Activated CD4-positive, alpha-beta memory T cell treated with anti-CD3 and anti-CD28 coated beads, Interleukin-2, amount 10 ng/mL, durations not matched to agents 7 days and 5 days (primary cell): ENCODE data around the gene SLC66A2. TPM values are rescaled to one million over a fixed set of nuclear protein-coding genes. Genes with fewer than 3 reads are reported as not detected.
A peak's percentile ranks its signal among the peaks of the same experiment; 100 is the strongest.
"Not testable (repeated sequence)": the region's sequence is repeated elsewhere in the genome, so short reads cannot be mapped to it uniquely, and the experiment has no call there.

Experiments used
- CTCF ChIA-PET: fragments of 350-600 bp; sonication (Branson Sonifier 250); formaldehyde crosslinking; loops from one replicate; lab custom pipeline; 2021; ENCODE audit warnings: antibody characterized with exemption, inconsistent platforms; lab: Charles Lee
- POLR2A ChIA-PET: fragments of 350-600 bp; sonication (Branson Sonifier 250); formaldehyde crosslinking; loops from one replicate; lab custom pipeline; 2021; ENCODE audit warnings: antibody characterized with exemption; lab: Charles Lee
- DNase-seq: peaks from one replicate; pipeline ENCODE4 v3.0.0-alpha.2; 2020
- H3K27ac Mint-ChIP-seq: one replicate; pipeline ENCODE4 v1.8.0; 2021; ENCODE audit warnings: mild to moderate bottlenecking, mixed read lengths
- H3K27me3 Mint-ChIP-seq: one replicate; pipeline ENCODE4 v1.8.0; 2021; ENCODE audit warnings: mixed read lengths
- H3K36me3 Mint-ChIP-seq: one replicate; pipeline ENCODE4 v1.8.0; 2021; ENCODE audit warnings: low read depth, mixed read lengths
- H3K4me1 Mint-ChIP-seq: one replicate; pipeline ENCODE4 v1.8.0; 2021; ENCODE audit warnings: mixed read lengths
- H3K4me3 Mint-ChIP-seq: one replicate; pipeline ENCODE4 v1.8.0; 2021; ENCODE audit warnings: mild to moderate bottlenecking, mixed read lengths
- H3K9me3 Mint-ChIP-seq: one replicate; pipeline ENCODE4 v1.8.0; 2021; ENCODE audit warnings: mixed read lengths
- total RNA-seq, 2 experiments: library from RNA; stranded (reverse); gene quantifications; one replicate each; pipeline ENCODE4 v1.2.3, GENCODE V29; 2021

SLC66A2 gene
- total RNA-seq, 2 experiments from 2014 or later: 28.6 to 32.0 TPM

DNA sequence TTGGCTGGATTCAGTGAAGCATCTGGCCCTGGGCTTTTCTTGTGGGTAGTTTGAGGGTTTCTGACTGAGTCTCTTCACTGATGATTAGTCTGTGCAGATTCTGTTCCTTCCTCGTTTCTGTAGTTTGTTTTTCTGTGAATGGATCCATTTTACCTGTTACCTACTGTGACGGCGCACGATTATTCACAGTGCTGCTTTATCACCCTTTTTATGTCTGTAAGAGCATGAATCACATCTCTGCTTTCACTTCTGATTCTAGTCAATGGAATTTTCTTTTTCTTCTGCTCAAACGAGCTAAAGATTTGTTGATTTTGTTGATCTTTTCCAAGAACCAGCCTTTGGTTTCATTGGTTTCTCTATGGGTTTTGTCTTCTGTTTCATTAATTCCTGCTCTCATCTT, 60.8 kb downstream of the SLC66A2 start:
- ChIA-PET POLR2A (no interaction called here), CTCF (interaction anchor here (0.7 kb wide), 1 partner anchor 16 kb away, joined by 3 read pairs; no protein-coding TSS in a partner anchor)
- Mint-ChIP-seq H3K27ac (peak overlapping the region; percentile 15), H3K27me3 (no peaks in the 10 kb centered on the region), H3K4me1 (peaks cover 9% of the 10 kb centered on the region), H3K4me3 (no peak overlapping the region), H3K9me3 (peaks cover 57% of the 10 kb centered on the region), H3K36me3 (peaks cover 10% of the 10 kb centered on the region)
- no peak for DNase-seq

GRCh38 chr18:79889569-79889968, 61.9 kb downstream of the SLC66A2 start:
- peaks cover 5% of the 10 kb centered on the region for H3K36me3 Mint-ChIP-seq
- H3K4me3 Mint-ChIP-seq: no peak overlapping the region
- peaks cover 9% of the 10 kb centered on the region for H3K4me1 Mint-ChIP-seq
- CTCF ChIA-PET: no interaction called here
- peaks cover 46% of the 10 kb centered on the region for H3K9me3 Mint-ChIP-seq
- no peaks in the 10 kb centered on the region for H3K27me3 Mint-ChIP-seq
- POLR2A ChIA-PET: no interaction called here
- DNase-seq: no peak
- no peak overlapping the region for H3K27ac Mint-ChIP-seq

- H3K9me3 Mint-ChIP-seq: peaks cover 32% of the 10 kb centered on the region
- no peak for DNase-seq
- H3K4me3 Mint-ChIP-seq: no peak overlapping the region
- peaks cover 9% of the 10 kb centered on the region for H3K4me1 Mint-ChIP-seq
- no peaks in the 10 kb centered on the region for H3K27me3 Mint-ChIP-seq
- no peak overlapping the region for H3K27ac Mint-ChIP-seq
- peaks cover 5% of the 10 kb centered on the region for H3K36me3 Mint-ChIP-seq
- ChIA-PET CTCF (no interaction called here), POLR2A (no interaction called here)
These were observed 63.4 kb downstream of the SLC66A2 start for GRCh38 chr18:79888016-79888415.

DNA sequence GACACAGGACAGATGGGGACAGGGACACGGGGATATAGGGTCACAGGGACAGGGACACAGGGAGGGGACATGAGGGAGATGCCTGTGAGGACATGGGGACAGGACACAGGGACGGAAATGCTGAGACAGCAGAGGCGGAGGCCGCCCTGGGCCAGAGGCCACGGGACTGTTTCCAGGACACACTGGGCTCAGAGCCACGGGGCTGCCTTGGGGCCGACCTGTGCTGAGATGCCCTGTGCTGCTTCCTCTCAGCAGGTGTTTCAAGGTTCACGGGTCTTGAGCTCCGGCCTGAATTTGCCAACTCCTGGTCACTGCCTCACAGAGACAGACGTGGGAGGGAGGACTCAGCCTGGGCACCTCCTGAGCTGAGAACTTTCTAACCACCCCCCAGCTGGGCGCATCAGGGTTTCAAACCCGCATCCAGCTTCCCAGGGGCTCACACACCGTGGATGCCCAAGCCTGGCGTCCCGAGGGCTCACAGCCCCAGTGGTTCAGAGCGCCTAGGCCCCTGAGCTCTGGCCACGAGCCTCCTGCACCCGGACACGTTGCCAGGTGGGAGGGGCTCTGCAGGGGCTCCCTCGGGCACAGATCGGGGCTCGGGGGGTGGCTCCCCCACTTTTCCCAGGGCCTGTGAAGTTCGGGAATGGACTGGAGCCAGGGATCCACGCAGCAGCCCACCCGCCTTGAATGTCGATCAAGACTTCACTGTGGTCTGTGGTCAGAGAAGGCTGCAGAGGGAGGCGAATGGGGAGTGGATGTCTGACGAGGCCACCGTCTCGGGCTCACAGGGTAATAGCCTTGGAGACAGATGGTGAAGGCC, 64.1 kb downstream of the SLC66A2 start:
- no peak overlapping the region for H3K4me3 Mint-ChIP-seq
- H3K27me3 Mint-ChIP-seq: no peaks in the 10 kb centered on the region
- POLR2A ChIA-PET: no interaction called here
- peaks cover 26% of the 10 kb centered on the region for H3K9me3 Mint-ChIP-seq
- CTCF ChIA-PET: no interaction called here
- H3K27ac Mint-ChIP-seq: no peak overlapping the region
- peaks cover 5% of the 10 kb centered on the region for H3K36me3 Mint-ChIP-seq
- H3K4me1 Mint-ChIP-seq: peaks cover 9% of the 10 kb centered on the region
- no peak for DNase-seq

DNA sequence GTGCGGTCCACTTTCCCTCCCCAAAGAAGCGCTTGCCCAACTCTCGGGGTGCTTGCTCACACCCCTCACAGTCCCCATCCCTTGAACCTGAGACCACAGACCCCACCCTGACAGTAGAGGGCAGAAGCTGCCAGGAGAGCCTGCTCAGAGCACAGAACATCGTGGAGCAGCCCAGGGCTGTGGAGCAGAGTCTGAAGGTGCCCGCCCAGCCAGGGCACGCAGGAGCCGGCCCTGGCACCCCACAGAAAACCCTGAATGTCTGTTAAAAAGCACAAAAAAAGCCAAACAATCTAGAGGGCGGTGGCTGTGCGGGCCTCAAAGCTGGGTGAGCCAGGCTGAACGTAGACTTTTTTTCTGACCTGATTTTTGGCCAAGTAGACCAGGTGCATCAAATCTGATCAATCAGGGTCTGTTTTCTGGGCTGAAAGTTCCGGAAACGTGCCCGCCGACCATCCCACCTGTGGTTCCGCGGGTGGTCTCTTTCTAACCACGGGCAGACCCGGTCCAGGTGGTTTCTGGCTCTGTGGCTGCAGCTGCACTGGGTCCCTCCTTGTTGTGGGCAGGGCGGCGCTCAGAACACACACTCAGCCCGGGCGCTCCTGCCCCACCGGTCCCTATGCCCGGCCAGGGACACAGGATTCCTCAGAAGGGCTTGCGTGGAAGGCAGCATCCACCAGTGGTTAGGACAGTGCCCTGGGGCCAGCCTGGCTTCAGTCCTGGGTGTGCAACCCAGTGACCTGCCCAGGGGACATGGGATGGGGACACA, 66.3 kb downstream of the SLC66A2 start:
- peak; percentile 8 for DNase-seq
- peaks cover 5% of the 10 kb centered on the region for H3K36me3 Mint-ChIP-seq

GRCh38 chr18:79884294-79884962, 67.0 kb downstream of the SLC66A2 start:
- no peak for DNase-seq
- Mint-ChIP-seq H3K9me3 (peaks cover 10% of the 10 kb centered on the region), H3K4me3 (no peak overlapping the region), H3K4me1 (no peaks in the 10 kb centered on the region), H3K27me3 (no peaks in the 10 kb centered on the region), H3K27ac (no peak overlapping the region), H3K36me3 (peaks cover 3% of the 10 kb centered on the region)
- ChIA-PET CTCF (no interaction called here), POLR2A (no interaction called here)

More for the DNA sequence above, 66.3 kb downstream of the SLC66A2 start:
- ChIA-PET CTCF (no interaction called here), POLR2A (no interaction called here)
- Mint-ChIP-seq H3K27me3 (no peaks in the 10 kb centered on the region), H3K4me3 (no peak overlapping the region), H3K9me3 (peaks cover 14% of the 10 kb centered on the region), H3K4me1 (no peaks in the 10 kb centered on the region), H3K27ac (no peak overlapping the region)

GRCh38 chr18:79883461-79884293, 67.8 kb downstream of the SLC66A2 start:
- peak; percentile 9 for DNase-seq
- H3K4me3 Mint-ChIP-seq: no peak overlapping the region
- H3K27ac Mint-ChIP-seq: no peak overlapping the region
- no peaks in the 10 kb centered on the region for H3K36me3 Mint-ChIP-seq
- H3K9me3 Mint-ChIP-seq: peaks cover 3% of the 10 kb centered on the region
- POLR2A ChIA-PET: no interaction called here
- CTCF ChIA-PET: no interaction called here
- H3K27me3 Mint-ChIP-seq: no peaks in the 10 kb centered on the region
- no peaks in the 10 kb centered on the region for H3K4me1 Mint-ChIP-seq

- Mint-ChIP-seq H3K9me3 (no peaks in the 10 kb centered on the region), H3K27me3 (no peaks in the 10 kb centered on the region), H3K4me1 (no peaks in the 10 kb centered on the region), H3K36me3 (no peaks in the 10 kb centered on the region), H3K27ac (no peak overlapping the region), H3K4me3 (no peak overlapping the region)
- DNase-seq: peak; percentile 6
- ChIA-PET POLR2A (no interaction called here), CTCF (no interaction called here)
These were observed 68.8 kb downstream of the SLC66A2 start for GRCh38 chr18:79882522-79883241.

DNA sequence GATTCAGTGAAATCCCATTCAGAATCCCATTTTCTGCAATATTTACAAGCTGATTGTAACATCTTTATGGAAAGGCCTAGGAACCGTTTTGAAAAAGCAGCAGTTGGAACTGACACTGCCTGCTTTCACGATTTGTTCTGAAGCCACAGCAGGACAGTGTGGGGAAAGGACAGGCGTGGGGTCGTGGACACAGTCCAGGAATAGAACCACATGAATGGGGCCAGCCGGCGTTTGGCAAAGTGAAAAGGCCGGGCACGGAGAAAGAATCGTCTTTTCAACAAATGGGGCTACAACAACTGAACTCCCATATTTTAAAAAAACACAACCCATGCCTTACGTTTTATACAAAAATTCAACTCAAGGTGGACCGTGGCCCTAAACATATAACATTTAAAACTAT, 69.8 kb downstream of the SLC66A2 start:
- no peaks in the 10 kb centered on the region for H3K27me3 Mint-ChIP-seq
- no peak overlapping the region for H3K27ac Mint-ChIP-seq
- ChIA-PET CTCF (no interaction called here), POLR2A (no interaction called here)
- H3K36me3 Mint-ChIP-seq: no peaks in the 10 kb centered on the region
- no peaks in the 10 kb centered on the region for H3K9me3 Mint-ChIP-seq
- no peak for DNase-seq
- H3K4me3 Mint-ChIP-seq: no peak overlapping the region
- H3K4me1 Mint-ChIP-seq: no peaks in the 10 kb centered on the region

DNA sequence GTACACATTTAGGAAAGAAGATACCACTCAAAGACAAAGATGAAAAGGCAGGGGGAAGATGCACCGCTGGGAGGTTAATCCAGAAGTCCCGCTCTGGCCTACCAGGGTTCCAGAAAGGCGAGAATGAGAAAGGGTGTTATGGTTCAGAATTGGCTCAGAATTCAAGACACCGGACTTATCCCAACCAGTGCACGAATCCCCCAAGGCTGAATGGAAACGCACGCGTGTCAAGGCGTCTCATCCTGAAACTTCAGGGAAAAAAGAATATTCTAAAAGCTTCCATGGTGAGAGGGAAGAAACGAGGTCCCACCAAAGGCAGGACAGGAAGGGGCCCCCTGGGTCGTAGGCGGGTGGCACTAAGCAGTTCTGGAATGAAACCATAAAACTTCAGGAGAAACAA, 71.9 kb downstream of the SLC66A2 start:
- H3K4me3 Mint-ChIP-seq: no peak overlapping the region
- POLR2A ChIA-PET: no interaction called here
- no peak for DNase-seq
- H3K9me3 Mint-ChIP-seq: no peaks in the 10 kb centered on the region
- H3K4me1 Mint-ChIP-seq: no peaks in the 10 kb centered on the region
- CTCF ChIA-PET: no interaction called here
- no peaks in the 10 kb centered on the region for H3K36me3 Mint-ChIP-seq
- H3K27me3 Mint-ChIP-seq: no peaks in the 10 kb centered on the region
- no peak overlapping the region for H3K27ac Mint-ChIP-seq

GRCh38 chr18:79878741-79879378, 72.6 kb downstream of the SLC66A2 start:
- H3K27me3 Mint-ChIP-seq: no peaks in the 10 kb centered on the region
- no peaks in the 10 kb centered on the region for H3K9me3 Mint-ChIP-seq
- ChIA-PET CTCF (no interaction called here), POLR2A (no interaction called here)
- no peaks in the 10 kb centered on the region for H3K36me3 Mint-ChIP-seq
- no peak overlapping the region for H3K4me3 Mint-ChIP-seq
- peak; percentile 9 for DNase-seq
- H3K4me1 Mint-ChIP-seq: no peaks in the 10 kb centered on the region
- H3K27ac Mint-ChIP-seq: no peak overlapping the region

DNA sequence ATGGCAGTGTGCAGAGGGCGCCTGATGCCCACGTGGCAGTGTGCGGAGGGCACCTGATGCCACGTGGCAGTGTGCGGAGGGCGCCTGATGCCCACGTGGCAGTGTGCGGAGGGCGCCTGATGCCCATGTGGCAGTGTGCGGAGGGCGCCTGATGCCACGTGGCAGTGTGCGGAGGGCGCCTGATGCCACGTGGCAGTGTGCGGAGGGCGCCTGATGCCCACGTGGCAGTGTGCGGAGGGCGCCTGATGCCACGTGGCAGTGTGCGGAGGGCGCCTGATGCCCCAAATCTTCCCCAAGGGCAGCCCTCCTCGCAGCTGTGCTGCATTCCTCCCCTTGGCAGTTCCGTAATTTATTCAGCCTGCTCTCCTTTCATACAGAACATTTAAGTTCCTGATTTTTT, 73.2 kb downstream of the SLC66A2 start:
- DNase-seq, H3K9me3 Mint-ChIP-seq, H3K36me3 Mint-ChIP-seq, POLR2A ChIA-PET, CTCF ChIA-PET, H3K27me3 Mint-ChIP-seq, H3K27ac Mint-ChIP-seq, H3K4me3 Mint-ChIP-seq, H3K4me1 Mint-ChIP-seq: not testable (repeated sequence)
